PC-9 (cell line): ENCODE data around the gene SVOP. TPM values are rescaled to one million over a fixed set of nuclear protein-coding genes. Genes with fewer than 3 reads are reported as not detected.

Source experiments
- BruUV-seq: library from RNA; stranded (reverse); fragments of 400-500 nt; replicated peaks from 2 replicates; lab custom pipeline; 2021; lab: Mats Ljungman, UMichigan
- CTCF ChIA-PET: fragments of 300-600 bp; sonication (Branson Sonifier 250); formaldehyde crosslinking; loops from one replicate; lab custom pipeline; 2022; ENCODE audit warnings: antibody characterized with exemption; lab: Charles Lee
- POLR2A ChIA-PET: fragments of 300-600 bp; sonication (Branson Sonifier 250); formaldehyde crosslinking; loops from one replicate; lab custom pipeline; 2022; ENCODE audit warnings: antibody characterized with exemption; ENCODE audit not compliant: unreplicated experiment; lab: Charles Lee
- DNase-seq, 2 experiments: peaks; one replicate each; pipeline versions ENCODE4 v3.0.0 to v3.0.0-alpha.2; 2015 to 2022; ENCODE audit warnings: mixed read lengths in 1 of 2
- H2AFZ ChIP-seq: fragments of 200-600 bp; sonication (generic); 2 replicates; pipeline ENCODE4 v1.8.1; 2017; ENCODE audit warnings: antibody characterized with exemption
- H3F3A ChIP-seq: fragments of 200-600 bp; sonication (generic); 2 replicates; pipeline ENCODE4 v1.8.1; 2017; ENCODE audit warnings: antibody characterized with exemption, mild to moderate bottlenecking, low read depth; ENCODE audit not compliant: insufficient read depth
- H3K27ac ChIP-seq: fragments of 200-600 bp; sonication (generic); 2 replicates; pipeline ENCODE4 v1.6.1; 2016; ENCODE audit warnings: mixed run types
- H3K27me3 ChIP-seq: fragments of 200-600 bp; sonication (generic); 2 replicates; pipeline ENCODE4 v1.6.1; 2016; ENCODE audit warnings: low read depth, mixed run types; ENCODE audit not compliant: insufficient read depth
- H3K36me3 ChIP-seq: fragments of 200-600 bp; sonication (generic); 2 replicates; pipeline ENCODE4 v1.6.1; 2016; ENCODE audit warnings: low read depth, mixed run types
- H3K4me1 ChIP-seq: fragments of 200-600 bp; sonication (generic); replicated peaks from 2 replicates; pipeline ENCODE4 v1.6.1; 2016; ENCODE audit warnings: mixed run types; ENCODE audit not compliant: insufficient read depth
- H3K4me2 ChIP-seq: fragments of 200-600 bp; sonication (generic); 2 replicates; pipeline ENCODE4 v1.6.1; 2017; ENCODE audit warnings: mixed run types
- H3K4me3 ChIP-seq: fragments of 200-600 bp; sonication (generic); 2 replicates; pipeline ENCODE4 v1.6.1; 2016; ENCODE audit warnings: mixed run types
- H3K79me2 ChIP-seq: fragments of 200-600 bp; sonication (generic); 2 replicates; pipeline ENCODE4 v1.6.1; 2017; ENCODE audit warnings: low read depth, mixed run types
- H3K9me2 ChIP-seq: fragments of 200-600 bp; sonication (generic); 2 replicates; pipeline ENCODE4 v1.8.1; 2017; ENCODE audit warnings: mild to moderate bottlenecking; ENCODE audit not compliant: insufficient read depth
- H3K9me3 ChIP-seq: fragments of 200-600 bp; sonication (generic); 2 replicates; pipeline ENCODE4 v1.8.1; 2016; ENCODE audit warnings: low read depth; ENCODE audit not compliant: insufficient read depth
- H4K20me1 ChIP-seq: fragments of 200-600 bp; sonication (generic); 2 replicates; pipeline ENCODE4 v1.8.1; 2017; ENCODE audit not compliant: insufficient read depth
- EZH2 ChIP-seq: fragments of 200-600 bp; sonication (generic); IDR thresholded peaks from 2 replicates; pipeline ENCODE4 v1.8.0; 2017; ENCODE audit warnings: antibody characterized with exemption, low read depth
- intact Hi-C: fragments of 100-400 bp; cut with micrococcal nuclease; formaldehyde crosslinking; loops from one replicate; pipeline ENCODE4 v1.10.0; 2022; ENCODE audit not compliant: unreplicated experiment
- total RNA-seq: library from RNA; stranded (reverse); gene quantifications from 2 replicates; pipeline ENCODE4 v1.2.3, GENCODE V29; 2021
- TF ChIP-seq, protein P1 (sequence below): fragments of 200-600 bp; sonication (generic); conservative IDR thresholded peaks from 2 replicates; pipeline ENCODE4 v1.6.1; 2017; ENCODE audit warnings: mixed run types, antibody characterized with exemption, mild to moderate bottlenecking, moderate library complexity

Gene SVOP
- total RNA-seq, 1 experiment from 2014 or later: not detected

DNA sequence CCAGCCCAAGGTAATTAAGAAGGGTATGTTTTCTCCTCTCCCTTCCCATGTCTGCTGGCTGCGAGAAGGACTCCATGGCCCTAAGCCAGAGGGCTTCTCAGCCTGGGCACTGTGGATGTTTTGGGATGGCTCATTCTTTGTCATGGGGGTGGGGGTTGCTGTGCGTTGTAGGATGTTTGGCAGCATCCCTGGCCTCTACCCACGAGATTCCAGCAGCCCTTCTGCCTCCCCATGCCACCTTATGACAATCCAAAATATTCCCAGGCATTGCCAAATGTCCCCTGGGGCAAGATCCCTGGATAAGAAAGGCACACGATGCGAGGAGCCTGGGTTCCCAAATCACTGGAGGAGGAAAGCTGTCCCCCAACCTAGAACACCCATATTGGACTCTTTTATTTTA, 104.5 kb downstream of the SVOP start:
- no TSS peak for BruUV-seq
- H2AFZ ChIP-seq: no peak overlapping the region
- peaks cover 13% of the 10 kb centered on the region for H3K4me1 ChIP-seq
- H3K4me2 ChIP-seq: no peak overlapping the region
- H3K79me2 ChIP-seq: no peaks in the 10 kb centered on the region
- POLR2A ChIA-PET: no interaction called here
- CTCF ChIA-PET: no interaction called here
- TF ChIP-seq, protein P1, sequence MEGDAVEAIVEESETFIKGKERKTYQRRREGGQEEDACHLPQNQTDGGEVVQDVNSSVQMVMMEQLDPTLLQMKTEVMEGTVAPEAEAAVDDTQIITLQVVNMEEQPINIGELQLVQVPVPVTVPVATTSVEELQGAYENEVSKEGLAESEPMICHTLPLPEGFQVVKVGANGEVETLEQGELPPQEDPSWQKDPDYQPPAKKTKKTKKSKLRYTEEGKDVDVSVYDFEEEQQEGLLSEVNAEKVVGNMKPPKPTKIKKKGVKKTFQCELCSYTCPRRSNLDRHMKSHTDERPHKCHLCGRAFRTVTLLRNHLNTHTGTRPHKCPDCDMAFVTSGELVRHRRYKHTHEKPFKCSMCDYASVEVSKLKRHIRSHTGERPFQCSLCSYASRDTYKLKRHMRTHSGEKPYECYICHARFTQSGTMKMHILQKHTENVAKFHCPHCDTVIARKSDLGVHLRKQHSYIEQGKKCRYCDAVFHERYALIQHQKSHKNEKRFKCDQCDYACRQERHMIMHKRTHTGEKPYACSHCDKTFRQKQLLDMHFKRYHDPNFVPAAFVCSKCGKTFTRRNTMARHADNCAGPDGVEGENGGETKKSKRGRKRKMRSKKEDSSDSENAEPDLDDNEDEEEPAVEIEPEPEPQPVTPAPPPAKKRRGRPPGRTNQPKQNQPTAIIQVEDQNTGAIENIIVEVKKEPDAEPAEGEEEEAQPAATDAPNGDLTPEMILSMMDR: no peak
- H3K27ac ChIP-seq: no peak overlapping the region
- H3F3A ChIP-seq: no peaks in the 10 kb centered on the region
- H3K4me3 ChIP-seq: no peak overlapping the region
- H3K27me3 ChIP-seq: no peaks in the 10 kb centered on the region; the same call in 1 of the 2 replicates
- no peak for DNase-seq
- intact Hi-C loops: no loop called here
- H3K9me2 ChIP-seq: no peaks in the 10 kb centered on the region
- H3K36me3 ChIP-seq: no peaks in the 10 kb centered on the region
- H4K20me1 ChIP-seq: no peaks in the 10 kb centered on the region
- no peaks in the 10 kb centered on the region for H3K9me3 ChIP-seq

DNA sequence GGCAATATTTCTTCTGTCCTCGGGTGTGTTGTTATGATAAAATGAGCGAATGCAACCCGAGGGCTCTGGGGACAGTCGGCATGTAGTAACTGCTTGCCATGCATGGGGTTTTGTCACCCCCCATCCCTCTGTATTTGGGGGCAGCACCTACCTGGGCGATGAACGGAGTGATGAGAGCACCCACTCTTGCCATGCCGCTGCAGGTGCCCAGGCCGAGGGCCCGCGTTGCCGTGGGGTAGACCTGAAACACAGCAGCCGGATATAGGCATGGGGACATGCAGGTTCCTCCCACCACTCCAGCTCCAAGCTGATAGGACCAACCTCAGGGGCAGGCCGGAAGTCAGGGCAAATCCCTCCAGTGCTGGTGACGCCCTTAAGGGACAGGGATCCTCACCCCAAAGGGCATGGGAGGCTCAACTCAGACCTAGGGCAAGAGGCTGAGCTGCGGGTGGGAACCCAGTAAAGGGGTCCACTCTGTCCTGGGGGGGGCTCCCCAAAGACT, 105.2 kb downstream of the SVOP start:
- DNase-seq: no peak
- no peak overlapping the region for H3K27ac ChIP-seq
- H3K79me2 ChIP-seq: no peaks in the 10 kb centered on the region
- no peak overlapping the region for H3K4me2 ChIP-seq
- H3K9me2 ChIP-seq: no peaks in the 10 kb centered on the region
- no peaks in the 10 kb centered on the region for H3F3A ChIP-seq
- no peak overlapping the region for H2AFZ ChIP-seq
- BruUV-seq: no TSS peak
- ChIA-PET POLR2A (no interaction called here), CTCF (no interaction called here)
- intact Hi-C loops: no loop called here
- H3K27me3 ChIP-seq: no peaks in the 10 kb centered on the region
- H3K4me3 ChIP-seq: no peak overlapping the region
- no peak for TF ChIP-seq EZH2
- TF ChIP-seq, protein P1: no peak
- H3K4me1 ChIP-seq: peaks cover 17% of the 10 kb centered on the region
- no peaks in the 10 kb centered on the region for H3K9me3 ChIP-seq
- no peaks in the 10 kb centered on the region for H3K36me3 ChIP-seq
- H4K20me1 ChIP-seq: no peaks in the 10 kb centered on the region

DNA sequence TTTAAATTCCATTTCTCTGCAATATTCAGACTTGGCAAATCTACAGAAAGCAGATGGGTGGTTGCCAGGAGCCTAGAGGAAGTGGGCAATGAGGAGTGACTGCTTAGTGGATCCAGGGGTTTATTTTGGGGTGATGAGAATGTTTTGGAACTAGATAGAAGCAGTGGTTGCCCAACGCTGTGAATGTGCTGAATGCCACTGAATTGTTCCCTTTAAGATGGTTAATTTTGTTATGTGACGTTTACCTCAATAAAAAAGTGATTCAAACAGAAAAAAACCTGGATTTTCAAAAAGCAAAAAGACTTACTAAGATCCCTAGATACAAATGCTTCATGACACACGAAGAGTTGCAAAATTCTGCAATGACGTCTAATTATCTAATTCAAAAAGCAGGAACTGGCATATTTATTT, 106.7 kb downstream of the SVOP start:
- TF ChIP-seq EZH2: no peak
- TF ChIP-seq, protein P1: no peak
- Histone ChIP-seq H3K27me3 (no peaks in the 10 kb centered on the region), H3K9me3 (no peaks in the 10 kb centered on the region), H3K4me3 (no peak overlapping the region), H3F3A (no peaks in the 10 kb centered on the region), H3K36me3 (no peaks in the 10 kb centered on the region), H3K79me2 (no peaks in the 10 kb centered on the region), H3K4me1 (peaks cover 17% of the 10 kb centered on the region), H4K20me1 (no peaks in the 10 kb centered on the region), H3K4me2 (no peak overlapping the region), H3K9me2 (no peaks in the 10 kb centered on the region), H2AFZ (no peak overlapping the region), H3K27ac (no peak overlapping the region)
- ChIA-PET CTCF (no interaction called here), POLR2A (no interaction called here)
- intact Hi-C loops: no loop called here
- DNase-seq: no peak
- BruUV-seq: no TSS peak
